Liver (tissue), 9 donors: ENCODE data around the gene MARCHF10. TPM values are rescaled to one million over a fixed set of nuclear protein-coding genes. Genes with fewer than 3 reads are reported as not detected.

ENCODE experiments used
- DNase-seq: peaks from one replicate; pipeline ENCODE4 v3.0.0-alpha.2; 2017; ENCODE audit warnings: low spot score
- H3K27ac ChIP-seq, 2 donors: one replicate each; pipeline ENCODE4 v1.7.0; 2013; ENCODE audit warnings: inconsistent platforms in 2 of 2, low read length in 2 of 2, control low read depth in 1 of 2, low read depth in 1 of 2, mild to moderate bottlenecking in 1 of 2
- H3K27me3 ChIP-seq, 4 donors: one replicate each; pipeline versions ENCODE4 v1.6.1 to v1.7.0; 2013; ENCODE audit warnings: low read length in 3 of 4, inconsistent platforms in 1 of 4, mild to moderate bottlenecking in 1 of 4, moderate library complexity in 1 of 4; ENCODE audit not compliant: control insufficient read depth in 4 of 4, insufficient read depth in 4 of 4
- H3K36me3 ChIP-seq, 4 donors: one replicate each; pipeline versions ENCODE4 v1.6.1 to v1.7.0; 2013; ENCODE audit warnings: low read length in 3 of 4, mild to moderate bottlenecking in 3 of 4, low read depth in 1 of 4, moderate library complexity in 1 of 4; ENCODE audit not compliant: control insufficient read depth in 4 of 4, insufficient read depth in 3 of 4
- H3K4me1 ChIP-seq, 4 donors: one replicate each; pipeline versions ENCODE4 v1.6.1 to v1.7.0; 2013; ENCODE audit warnings: low read length in 3 of 4, mild to moderate bottlenecking in 3 of 4, moderate library complexity in 1 of 4; ENCODE audit not compliant: control insufficient read depth in 4 of 4, insufficient read depth in 4 of 4
- H3K4me3 ChIP-seq, 3 donors: one replicate each; pipeline versions ENCODE4 v1.6.1 to v1.7.0; 2013; ENCODE audit warnings: low read length in 3 of 3, control low read depth in 1 of 3, low read depth in 1 of 3, mild to moderate bottlenecking in 1 of 3
- H3K9ac ChIP-seq, 2 donors: one replicate each; pipeline ENCODE4 v1.7.0; 2013; ENCODE audit warnings: low read length in 2 of 2, mild to moderate bottlenecking in 2 of 2, moderate library complexity in 2 of 2, control low read depth in 1 of 2, low read depth in 1 of 2
- H3K9me3 ChIP-seq, 4 donors: one replicate each; pipeline versions ENCODE4 v1.6.1 to v1.7.0; 2013; ENCODE audit warnings: low read length in 3 of 4; ENCODE audit not compliant: control insufficient read depth in 4 of 4
- ATF3 ChIP-seq: IDR thresholded peaks from 2 replicates; pipeline ENCODE4 v1.6.1; 2016; ENCODE audit warnings: antibody characterized with exemption
- CTCF ChIP-seq: fragments of 150-350 bp; IDR thresholded peaks from 2 replicates; pipeline ENCODE4 v1.5.1; 2017; ENCODE audit warnings: improper control_type of control experiment, low read depth, low read length; ENCODE audit not compliant: missing input control
- EGR1 ChIP-seq, 2 donors: IDR thresholded peaks; 2 replicates each; pipeline ENCODE4 v1.6.1; 2016 to 2018; ENCODE audit warnings: antibody characterized with exemption in 2 of 2, low read depth in 2 of 2
- FOXA1 ChIP-seq: IDR thresholded peaks from 2 replicates; pipeline ENCODE4 v1.6.1; 2016; ENCODE audit warnings: antibody characterized with exemption
- GABPA ChIP-seq, 2 donors: IDR thresholded peaks in 1 of 2; conservative IDR thresholded peaks in 1 of 2; 2 replicates each; pipeline ENCODE4 v1.6.1; 2016; ENCODE audit warnings: antibody characterized with exemption in 2 of 2, mild to moderate bottlenecking in 1 of 2, moderate library complexity in 1 of 2
- HNF4A ChIP-seq, 2 donors: conservative IDR thresholded peaks; 2 replicates each; pipeline ENCODE4 v1.6.1; 2016; ENCODE audit warnings: antibody characterized with exemption in 2 of 2, mild to moderate bottlenecking in 2 of 2
- HNF4G ChIP-seq: IDR thresholded peaks from 2 replicates; pipeline ENCODE4 v1.6.1; 2016; ENCODE audit warnings: antibody characterized with exemption
- JUND ChIP-seq, 2 donors: IDR thresholded peaks; 2 replicates each; pipeline ENCODE4 v1.6.1; 2016; ENCODE audit warnings: antibody characterized with exemption in 2 of 2
- MAX ChIP-seq: IDR thresholded peaks from 2 replicates; pipeline ENCODE4 v1.6.1; 2016; ENCODE audit warnings: antibody characterized with exemption
- NR2F2 ChIP-seq: IDR thresholded peaks from 2 replicates; pipeline ENCODE4 v1.6.1; 2016; ENCODE audit warnings: antibody characterized with exemption
- RAD21 ChIP-seq, 2 donors: IDR thresholded peaks; 2 replicates each; pipeline ENCODE4 v1.6.1; 2016; ENCODE audit warnings: antibody characterized with exemption in 2 of 2, mild to moderate bottlenecking in 2 of 2
- RXRA ChIP-seq, 2 donors: IDR thresholded peaks; 2 replicates each; pipeline ENCODE4 v1.6.1; 2017 to 2018; ENCODE audit warnings: antibody characterized with exemption in 2 of 2, mild to moderate bottlenecking in 1 of 2
- SP1 ChIP-seq: IDR thresholded peaks from 2 replicates; pipeline ENCODE4 v1.6.1; 2018; ENCODE audit warnings: antibody characterized with exemption, mild to moderate bottlenecking
- TAF1 ChIP-seq: conservative IDR thresholded peaks from 2 replicates; pipeline ENCODE4 v1.6.1; 2016; ENCODE audit warnings: antibody characterized with exemption, mild to moderate bottlenecking
- ZBTB33 ChIP-seq: IDR thresholded peaks from 2 replicates; pipeline ENCODE4 v1.6.1; 2016; ENCODE audit warnings: antibody characterized with exemption
- WGBS: extraction: QIAGEN DNeasy Blood & Tissue Kit; methylation state at CpG from one replicate; pipeline ENCODE4 v1.1.7; 2013; 5-methylcytosine and 5-hydroxymethylcytosine counted together
- polyA plus RNA-seq, 2 donors: library from polyadenylated mRNA; stranded (reverse) in 1 of 2; unstranded in 1 of 2; fragments of 200-250 nt in 1 of 2; fragments of >200 nt in 1 of 2; fragmentation: Nextera tagmentation in 1 of 2; extraction: Ambion mirVana in 1 of 2; gene quantifications; one replicate each; pipeline versions ENCODE4 v1.2.1 to v1.2.3, GENCODE V29; 2013 to 2015
- total RNA-seq, 2 donors: library from RNA; depleted of rRNA; stranded (reverse); fragments of >200 nt; gene quantifications; one replicate each; pipeline ENCODE4 v1.2.3, GENCODE V29; 2014
- TF ChIP-seq, protein P1 (sequence below): IDR thresholded peaks from 2 replicates; pipeline ENCODE4 v1.6.1; 2016; ENCODE audit warnings: antibody characterized with exemption, mild to moderate bottlenecking
- donor health status: healthy.
- donor health status: healthy.
- donor health status: healthy.
- donor health status: healthy.
- donor health status: healthy.

The MARCHF10 gene
- total and polyA plus RNA-seq, 4 donors: not detected

DNA sequence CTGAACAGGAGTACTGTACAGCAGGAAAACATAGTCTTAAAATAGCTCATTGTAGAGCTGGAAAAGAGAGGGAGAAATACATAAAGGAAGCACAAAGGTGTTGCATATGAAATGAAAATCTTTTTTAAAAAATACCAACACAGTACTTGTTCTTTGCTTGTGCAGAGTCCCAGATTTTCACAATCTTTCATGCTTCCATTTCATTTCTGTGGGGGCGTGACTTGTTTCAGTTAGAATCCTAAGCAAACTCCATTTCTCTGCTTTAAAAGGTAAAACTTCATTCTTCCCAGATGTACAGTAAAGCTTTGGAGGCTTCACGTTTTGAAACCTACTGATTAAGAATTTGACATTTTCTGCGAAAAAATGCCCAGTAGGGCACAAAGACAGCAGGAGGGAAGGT is 48.5 kb upstream of the MARCHF10 start:
- H3K9ac ChIP-seq: no peak overlapping the region
- H3K27me3 ChIP-seq: no peaks in the 10 kb centered on the region
- 76% methylated on average over 3 of the region's 3 CpGs for WGBS
- no peak for TF ChIP-seq MAX
- TF ChIP-seq ZBTB33: no peak
- TF ChIP-seq FOXA1: no peak
- no peak for TF ChIP-seq TAF1
- no peak for TF ChIP-seq JUND (IDR thresholded peaks at IDR 0.05)
- no peak for TF ChIP-seq GABPA (IDR thresholded peaks at IDR 0.05 in 1 of 2, conservative IDR thresholded peaks at IDR 0.05 in 1 of 2)
- TF ChIP-seq SP1: no peak
- TF ChIP-seq RXRA (IDR thresholded peaks at IDR 0.05): no peak
- TF ChIP-seq, protein P1, sequence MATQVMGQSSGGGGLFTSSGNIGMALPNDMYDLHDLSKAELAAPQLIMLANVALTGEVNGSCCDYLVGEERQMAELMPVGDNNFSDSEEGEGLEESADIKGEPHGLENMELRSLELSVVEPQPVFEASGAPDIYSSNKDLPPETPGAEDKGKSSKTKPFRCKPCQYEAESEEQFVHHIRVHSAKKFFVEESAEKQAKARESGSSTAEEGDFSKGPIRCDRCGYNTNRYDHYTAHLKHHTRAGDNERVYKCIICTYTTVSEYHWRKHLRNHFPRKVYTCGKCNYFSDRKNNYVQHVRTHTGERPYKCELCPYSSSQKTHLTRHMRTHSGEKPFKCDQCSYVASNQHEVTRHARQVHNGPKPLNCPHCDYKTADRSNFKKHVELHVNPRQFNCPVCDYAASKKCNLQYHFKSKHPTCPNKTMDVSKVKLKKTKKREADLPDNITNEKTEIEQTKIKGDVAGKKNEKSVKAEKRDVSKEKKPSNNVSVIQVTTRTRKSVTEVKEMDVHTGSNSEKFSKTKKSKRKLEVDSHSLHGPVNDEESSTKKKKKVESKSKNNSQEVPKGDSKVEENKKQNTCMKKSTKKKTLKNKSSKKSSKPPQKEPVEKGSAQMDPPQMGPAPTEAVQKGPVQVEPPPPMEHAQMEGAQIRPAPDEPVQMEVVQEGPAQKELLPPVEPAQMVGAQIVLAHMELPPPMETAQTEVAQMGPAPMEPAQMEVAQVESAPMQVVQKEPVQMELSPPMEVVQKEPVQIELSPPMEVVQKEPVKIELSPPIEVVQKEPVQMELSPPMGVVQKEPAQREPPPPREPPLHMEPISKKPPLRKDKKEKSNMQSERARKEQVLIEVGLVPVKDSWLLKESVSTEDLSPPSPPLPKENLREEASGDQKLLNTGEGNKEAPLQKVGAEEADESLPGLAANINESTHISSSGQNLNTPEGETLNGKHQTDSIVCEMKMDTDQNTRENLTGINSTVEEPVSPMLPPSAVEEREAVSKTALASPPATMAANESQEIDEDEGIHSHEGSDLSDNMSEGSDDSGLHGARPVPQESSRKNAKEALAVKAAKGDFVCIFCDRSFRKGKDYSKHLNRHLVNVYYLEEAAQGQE: no peak
- TF ChIP-seq HNF4G: no peak
- no peaks in the 10 kb centered on the region for H3K36me3 ChIP-seq
- H3K27ac ChIP-seq: no peak overlapping the region
- no peaks in the 10 kb centered on the region for H3K4me1 ChIP-seq
- DNase-seq: no peak
- no peak overlapping the region for H3K4me3 ChIP-seq
- H3K9me3 ChIP-seq: no peaks in the 10 kb centered on the region

DNA sequence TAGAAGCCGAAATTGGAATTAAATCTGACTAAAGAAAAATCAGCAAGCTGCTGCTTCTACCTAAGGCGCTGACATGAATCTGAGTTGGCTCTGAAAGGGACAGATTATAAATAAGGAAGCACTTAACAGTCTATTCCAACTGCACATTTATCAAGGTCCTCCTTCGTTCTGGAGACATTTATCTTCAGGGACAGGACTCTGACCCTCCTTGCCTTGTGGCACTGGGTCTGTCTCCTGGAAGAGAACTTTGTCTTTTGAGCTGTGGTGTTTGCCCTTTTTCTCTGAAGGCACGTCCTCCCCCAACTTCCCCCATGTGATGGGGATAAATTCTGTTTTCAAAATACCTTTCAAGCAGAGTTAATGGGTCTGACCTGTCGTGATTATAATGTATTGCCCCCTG is 47.0 kb upstream of the MARCHF10 start:
- no peak overlapping the region for H3K4me3 ChIP-seq
- 49% methylated on average over 5 of the region's 5 CpGs for WGBS
- H3K9me3 ChIP-seq: no peaks in the 10 kb centered on the region
- no peak overlapping the region for H3K27ac ChIP-seq
- no peaks in the 10 kb centered on the region for H3K36me3 ChIP-seq
- H3K9ac ChIP-seq: no peak overlapping the region
- TF ChIP-seq ZBTB33 (no peak), RAD21 (IDR thresholded peaks at IDR 0.05) (no peak), RXRA (IDR thresholded peaks at IDR 0.05) (no peak), ATF3 (no peak), JUND (IDR thresholded peaks at IDR 0.05) (no peak), EGR1 (IDR thresholded peaks at IDR 0.05; ENCODE audit: low read depth in 2 of 2) (no peak), HNF4A (conservative IDR thresholded peaks at IDR 0.05) (no peak), SP1 (no peak), CTCF (no peak), NR2F2 (no peak)
- TF ChIP-seq, protein P1: no peak
- DNase-seq: no peak
- no peaks in the 10 kb centered on the region for H3K4me1 ChIP-seq
- H3K27me3 ChIP-seq: no peaks in the 10 kb centered on the region
